GM15510 (cell line): ENCODE results near the gene AMIGO1.

ENCODE experiments used
- POLR2A ChIP-seq: IDR thresholded peaks from 3 replicates; pipeline ENCODE4 v1.6.1; 2011; ENCODE audit warnings: borderline replicate concordance; ENCODE audit not compliant: insufficient read length; ENCODE audit errors: extremely low read depth

The AMIGO1 gene

DNA sequence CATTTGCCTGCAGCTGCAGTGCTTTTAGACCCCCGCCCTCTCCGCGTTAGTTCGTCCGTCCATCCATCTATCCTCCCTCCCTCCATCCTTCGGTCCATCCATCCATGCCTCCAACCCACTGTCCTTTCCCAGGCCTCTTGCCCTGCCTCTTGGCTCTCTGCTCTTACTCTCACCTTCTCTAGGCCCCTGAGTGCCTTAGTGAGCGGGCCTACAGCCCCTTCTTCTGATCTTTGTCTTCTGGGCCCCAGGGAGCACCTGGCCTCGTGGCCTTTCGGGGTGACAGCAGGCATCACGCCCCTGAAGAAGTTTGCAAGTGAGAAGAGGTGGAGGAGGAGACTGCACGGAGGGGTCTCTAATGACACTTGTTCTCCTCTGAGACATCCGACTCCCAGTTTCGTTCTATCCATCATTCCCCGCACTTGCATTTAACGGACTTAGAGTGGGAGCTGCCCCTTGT is 25.0 kb downstream of the AMIGO1 start:
- no peak for TF ChIP-seq POLR2A

DNA sequence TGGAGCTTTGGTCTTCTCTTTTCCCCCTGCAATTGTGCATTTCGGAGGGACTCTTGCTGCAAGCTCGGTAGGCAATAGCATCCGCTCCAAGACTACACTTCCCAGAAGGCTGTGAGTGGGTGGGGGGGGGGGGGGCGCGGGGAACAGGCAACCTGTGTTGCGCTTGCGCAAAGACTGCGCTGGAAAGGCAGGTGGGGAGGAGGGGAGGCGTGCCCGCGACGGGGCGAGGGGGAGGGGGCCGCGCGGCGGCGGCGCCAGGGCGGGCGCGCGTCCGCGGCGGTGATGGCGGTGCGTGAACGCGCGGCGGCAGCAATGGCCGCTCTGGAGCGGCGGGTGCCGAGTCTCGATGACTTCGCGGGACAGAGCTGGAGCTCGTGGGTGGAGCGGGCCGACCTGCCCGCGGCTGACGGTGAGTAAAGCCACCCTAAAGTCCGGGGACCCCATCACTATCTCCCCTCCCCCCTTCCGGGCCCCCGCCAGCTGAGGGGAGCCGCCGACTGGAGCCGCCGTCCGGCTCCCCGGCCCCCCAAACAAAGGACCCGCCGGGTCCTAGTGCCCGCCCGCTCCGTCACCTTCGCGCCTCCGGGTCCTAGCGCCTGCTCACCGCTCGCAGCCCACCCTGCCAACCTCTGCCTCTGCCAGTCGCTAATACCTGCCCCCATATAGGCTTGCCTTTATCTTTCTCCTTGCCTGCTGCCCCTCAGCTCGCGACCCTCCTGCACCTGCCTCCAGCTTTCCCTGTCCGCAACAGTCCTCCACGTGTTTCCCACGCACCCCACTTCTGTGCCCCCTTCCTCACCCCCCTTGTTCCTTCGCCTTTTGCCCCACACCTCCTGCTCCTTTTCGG is 25.6 kb downstream of the AMIGO1 start, which contains the start of gene ATXN7L2:
ATXN7L2 (plus strand) TSS at position 234 of the 847 bp plus-strand sequence; CDS start at position 283, 49 bp downstream.
- peak; percentile 86 for TF ChIP-seq POLR2A

GRCh38 chr1:109482791-109483671 is 26.5 kb downstream of the AMIGO1 start:
- no peak for TF ChIP-seq POLR2A

DNA sequence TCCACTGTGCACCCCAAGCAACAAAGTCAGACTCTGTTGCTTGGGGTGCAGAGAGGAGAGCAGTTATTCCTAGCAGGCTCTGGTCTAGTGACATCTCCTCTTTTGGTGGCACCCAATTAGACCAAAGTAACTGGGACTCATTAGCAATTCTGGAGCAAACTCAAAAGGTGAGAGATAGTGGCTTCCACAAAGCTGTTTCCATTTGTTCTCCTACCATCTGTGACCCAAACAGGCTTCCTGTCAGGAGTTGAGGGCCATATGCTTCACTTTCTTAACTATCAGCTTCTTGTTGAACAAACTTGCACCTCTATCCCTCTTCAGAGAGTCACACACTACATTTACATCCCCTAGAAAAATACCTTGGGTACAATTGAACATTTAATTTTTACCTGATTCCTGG is 27.3 kb downstream of the AMIGO1 start:
- no peak for TF ChIP-seq POLR2A

DNA sequence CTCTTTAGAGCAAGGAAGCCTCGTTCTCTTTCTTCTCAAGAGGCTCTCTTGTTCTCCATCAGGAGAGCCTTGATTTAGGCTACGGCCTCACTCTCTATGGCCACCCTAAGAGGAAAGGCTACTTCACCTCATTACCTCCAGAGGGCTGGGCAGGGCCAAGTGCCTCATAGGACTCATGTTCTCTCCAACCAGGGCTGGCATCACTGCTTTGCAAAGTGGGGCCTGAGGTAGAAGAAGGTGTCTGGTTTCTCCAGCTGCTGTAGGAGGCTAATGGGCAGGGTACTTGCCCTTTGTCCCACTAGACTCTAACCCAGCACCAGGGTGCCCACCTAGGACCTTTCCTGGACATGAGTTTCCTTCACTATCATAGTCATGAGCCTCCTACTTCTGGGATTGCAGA is 27.9 kb downstream of the AMIGO1 start:
- TF ChIP-seq POLR2A: no peak

DNA sequence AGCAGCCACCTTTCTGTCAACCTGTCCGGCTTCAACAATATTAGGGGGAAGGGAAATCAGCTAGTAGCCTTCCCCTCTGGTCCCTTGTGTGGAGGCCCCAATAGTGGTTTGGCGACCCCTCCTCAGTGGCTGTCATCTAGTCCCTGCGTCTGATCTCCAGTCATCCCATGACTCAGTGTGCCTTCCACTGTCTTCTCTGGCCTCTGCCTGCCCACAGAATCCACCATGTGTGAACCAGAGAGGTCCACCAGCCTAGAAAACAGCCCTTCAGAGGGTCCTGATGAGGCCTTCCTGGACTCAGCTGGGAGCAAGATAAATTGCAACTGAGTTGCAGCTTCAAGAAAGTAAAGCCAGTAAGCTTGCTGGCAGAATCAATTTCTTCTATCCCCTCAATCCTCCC is 29.6 kb downstream of the AMIGO1 start:
- no peak for TF ChIP-seq POLR2A

DNA sequence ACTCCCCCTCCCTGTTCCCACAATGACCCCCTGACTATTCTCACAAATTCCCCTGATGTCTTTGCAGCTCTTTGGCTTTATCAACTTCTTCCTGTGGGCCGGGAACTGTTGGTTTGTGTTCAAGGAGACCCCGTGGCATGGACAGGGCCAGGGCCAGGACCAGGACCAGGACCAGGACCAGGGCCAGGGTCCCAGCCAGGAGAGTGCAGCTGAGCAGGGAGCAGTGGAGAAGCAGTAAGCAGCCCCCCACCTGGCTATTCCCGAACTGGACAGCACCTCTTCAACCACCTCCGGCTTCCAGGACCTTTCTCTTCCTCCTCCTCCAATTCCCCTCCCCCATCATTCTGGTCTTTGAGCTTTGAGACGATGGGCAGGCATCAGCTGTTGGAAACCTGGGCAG is 30.2 kb downstream of the AMIGO1 start:
- TF ChIP-seq POLR2A: no peak

DNA sequence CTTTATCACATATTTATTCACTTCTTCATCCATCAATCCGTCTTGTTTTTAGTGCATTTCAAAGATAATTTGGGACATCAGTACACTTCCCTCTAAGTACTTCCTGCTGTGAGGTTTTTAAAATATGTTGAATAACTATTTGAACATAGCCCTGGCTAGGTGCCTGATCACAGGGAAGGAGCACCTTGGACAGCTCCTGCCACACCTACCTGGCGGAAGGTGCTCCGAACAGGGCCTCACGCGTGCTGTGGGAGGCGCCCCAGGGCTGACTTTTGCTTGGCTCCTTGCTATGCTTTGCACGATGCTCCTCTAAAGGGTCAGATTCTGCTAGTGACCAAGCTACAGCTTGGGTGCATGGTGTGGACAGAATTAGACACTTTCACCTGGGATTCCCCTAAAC is 30.7 kb downstream of the AMIGO1 start:
- no peak for TF ChIP-seq POLR2A

GRCh38 chr1:109477821-109478220 is 31.7 kb downstream of the AMIGO1 start:
- TF ChIP-seq POLR2A: no peak

GRCh38 chr1:109476825-109477224 is 32.7 kb downstream of the AMIGO1 start:
- no peak for TF ChIP-seq POLR2A

GRCh38 chr1:109475261-109475660 is 34.3 kb downstream of the AMIGO1 start:
- no peak for TF ChIP-seq POLR2A

- no peak for TF ChIP-seq POLR2A
Observed at GRCh38 chr1:109474697-109475096, 34.8 kb downstream of the AMIGO1 start.

DNA sequence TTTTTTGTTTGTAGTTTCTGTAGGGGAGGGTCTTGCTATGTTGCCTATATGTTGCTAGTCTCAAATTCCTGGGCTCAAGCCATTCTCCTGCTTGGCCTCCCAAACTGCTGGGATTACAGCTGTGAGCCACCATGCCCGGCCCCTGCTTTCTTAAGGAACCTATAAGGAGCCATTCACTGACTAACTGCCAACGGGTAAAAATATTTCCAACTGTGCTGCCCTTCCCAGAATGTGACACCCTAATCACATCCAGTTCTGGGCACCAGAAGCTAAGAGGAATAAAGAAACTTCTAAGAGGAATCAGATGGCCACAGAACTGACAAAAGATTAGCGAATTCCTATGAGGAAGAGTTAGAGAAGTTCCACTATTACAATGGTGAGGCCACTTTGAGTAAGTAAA is 36.7 kb downstream of the AMIGO1 start:
- TF ChIP-seq POLR2A: no peak

GRCh38 chr1:109470245-109470644 is 39.3 kb downstream of the AMIGO1 start:
- no peak for TF ChIP-seq POLR2A

GRCh38 chr1:109468903-109469302 is 40.6 kb downstream of the AMIGO1 start:
- no peak for TF ChIP-seq POLR2A
